ENCODE data around the gene LRPAP1.

GRCh38 chr4:3512719-3513118 lies 19.5 kb downstream of the LRPAP1 start:
- TF ChIP-seq SUZ12 (IDR thresholded peaks at IDR 0.05; ENCODE audit: extremely low read depth, insufficient read depth, insufficient read length): no peak
- no peak for TF ChIP-seq ZNF274 (IDR thresholded peaks at IDR 0.05; ENCODE audit: low read depth, low read length)
- TF ChIP-seq YY1 (IDR thresholded peaks at IDR 0.05; ENCODE audit: insufficient read depth, insufficient read length): no peak

All from NT2/D1 (cell line).